ENCODE data around the gene ZNF263. TPM values are rescaled to one million over a fixed set of nuclear protein-coding genes. Genes with fewer than 3 reads are reported as not detected.

ZNF263 gene
- total and polyA plus RNA-seq, 10 of the 15 experiments (the other 5 are each of a cell fraction or from before 2014, with no cell fraction given) = 4.7 to 45.6 (median 24.5) TPM

DNA sequence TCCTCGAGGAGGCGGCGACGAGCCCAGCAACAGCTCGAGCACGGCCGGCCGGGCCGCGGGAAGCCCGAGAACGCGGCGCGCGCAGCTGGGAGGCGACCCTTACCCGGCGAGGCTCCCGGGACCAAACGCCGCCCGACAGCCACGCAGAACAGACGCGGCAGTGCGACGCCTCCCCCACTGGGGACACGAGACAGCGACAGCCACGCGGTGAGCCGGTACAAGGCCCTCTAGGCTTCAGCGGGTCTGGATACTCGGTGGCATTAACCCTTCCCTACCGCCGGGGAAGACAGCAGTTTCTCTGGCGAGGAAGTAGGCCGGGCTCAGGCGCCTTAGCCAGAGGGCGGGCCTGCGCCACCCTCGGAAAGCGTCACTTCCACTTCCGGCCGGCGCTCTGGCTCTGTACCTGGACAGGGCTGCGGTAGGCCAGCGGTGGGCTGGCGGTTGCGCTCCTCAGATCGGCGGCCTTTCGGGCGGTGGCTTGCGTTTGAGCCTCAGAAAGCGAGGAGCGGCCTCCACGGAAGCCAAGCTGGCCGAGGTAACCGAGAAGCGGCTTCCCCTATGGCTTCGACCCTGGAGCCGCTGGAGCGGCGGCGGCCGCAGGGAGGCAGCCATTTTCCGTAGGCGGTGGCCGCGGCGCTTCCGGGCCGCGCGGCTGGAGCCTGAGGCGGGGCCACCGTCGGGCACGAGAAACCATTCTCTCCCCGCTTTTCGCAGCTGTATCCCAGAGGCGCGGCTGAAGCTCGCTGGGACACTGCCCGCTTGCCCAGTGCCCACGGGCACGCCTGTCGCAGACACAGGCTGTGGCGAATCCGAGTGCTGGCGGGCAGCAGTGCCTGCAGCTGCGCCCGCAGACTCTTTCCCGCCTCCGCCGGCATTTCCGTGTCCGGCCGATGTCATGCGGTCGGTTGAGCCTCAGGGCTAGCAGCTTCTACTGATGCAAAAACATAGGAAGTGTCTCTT, 22.1 kb downstream of the ZNF263 start, which contains the start of the genes TIGD7 and ZNF75A (continued):
- TF ChIP-seq ZNF274 (IDR thresholded peaks at IDR 0.05; ENCODE audit: insufficient read depth, insufficient read length) (no peak), RAD51 (IDR thresholded peaks at IDR 0.05) (no peak), MEF2A (IDR thresholded peaks at IDR 0.05; ENCODE audit: insufficient read depth, low read depth, low read length) (no peak), TCF12 (IDR thresholded peaks at IDR 0.05; ENCODE audit: low read depth, low read length) (0 out of 2 replicates have a peak, but pooled peaks have one; percentile 30), YBX1 (IDR thresholded peaks at IDR 0.05) (no peak), SIN3A (IDR thresholded peaks at IDR 0.05; ENCODE audit: low read depth, low read length) (no peak; the same call in 1 of the 2 replicates), POLR2AphosphoS2 (IDR thresholded peaks at IDR 0.05; ENCODE audit: low read depth, low read length) (no peak; the same call in 1 of the 2 replicates), POLR2A (IDR thresholded peaks at IDR 0.05; ENCODE audit: low read depth, low read length) (peak; percentile 97), CEBPB (IDR thresholded peaks at IDR 0.05; ENCODE audit: borderline replicate concordance in 1 of 2, low read depth in 2 of 2, low read length in 2 of 2) (no peak), ZNF207 (IDR thresholded peaks at IDR 0.05; ENCODE audit: borderline replicate concordance) (peak; percentile 36; the same call in 1 of the 2 replicates), SMARCA5 (IDR thresholded peaks at IDR 0.05) (peak; percentile 24; the same call in 1 of the 2 replicates), RUNX3 (IDR thresholded peaks at IDR 0.05; ENCODE audit: low read length) (peak; percentile 57; the same call in 1 of the 2 replicates), TBL1XR1 (IDR thresholded peaks at IDR 0.05; ENCODE audit: low read depth, low read length) (no peak), SKIL (IDR thresholded peaks at IDR 0.05; ENCODE audit: low read depth, poor library complexity, severe bottlenecking) (no peak), ZBTB40 (IDR thresholded peaks at IDR 0.05; ENCODE audit: borderline replicate concordance) (peak; percentile 89), HCFC1 (IDR thresholded peaks at IDR 0.05; ENCODE audit: low read length) (peak; percentile 43), HDAC2 (IDR thresholded peaks at IDR 0.05) (no peak), CEBPZ (IDR thresholded peaks at IDR 0.05; ENCODE audit: low read depth, low read length) (no peak)
- TF ChIP-seq, protein P1, sequence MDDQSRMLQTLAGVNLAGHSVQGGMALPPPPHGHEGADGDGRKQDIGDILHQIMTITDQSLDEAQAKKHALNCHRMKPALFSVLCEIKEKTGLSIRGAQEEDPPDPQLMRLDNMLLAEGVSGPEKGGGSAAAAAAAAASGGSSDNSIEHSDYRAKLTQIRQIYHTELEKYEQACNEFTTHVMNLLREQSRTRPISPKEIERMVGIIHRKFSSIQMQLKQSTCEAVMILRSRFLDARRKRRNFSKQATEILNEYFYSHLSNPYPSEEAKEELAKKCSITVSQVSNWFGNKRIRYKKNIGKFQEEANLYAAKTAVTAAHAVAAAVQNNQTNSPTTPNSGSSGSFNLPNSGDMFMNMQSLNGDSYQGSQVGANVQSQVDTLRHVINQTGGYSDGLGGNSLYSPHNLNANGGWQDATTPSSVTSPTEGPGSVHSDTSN (IDR thresholded peaks at IDR 0.05; ENCODE audit: insufficient replicate concordance, low read depth, low read length) = no peak
